Liver (tissue), 9 donors: ENCODE measurements around the gene CDC42BPA. TPM values are rescaled to one million over a fixed set of nuclear protein-coding genes. Genes with fewer than 3 reads are reported as not detected.

Experiments used
- DNase-seq: peaks from one replicate; pipeline ENCODE4 v3.0.0-alpha.2; 2017; ENCODE audit warnings: low spot score
- H3K27ac ChIP-seq, 2 donors: one replicate each; pipeline ENCODE4 v1.7.0; 2013; ENCODE audit warnings: inconsistent platforms in 2 of 2, low read length in 2 of 2, control low read depth in 1 of 2, low read depth in 1 of 2, mild to moderate bottlenecking in 1 of 2
- H3K27me3 ChIP-seq, 4 donors: one replicate each; pipeline versions ENCODE4 v1.6.1 to v1.7.0; 2013; ENCODE audit warnings: low read length in 3 of 4, inconsistent platforms in 1 of 4, mild to moderate bottlenecking in 1 of 4, moderate library complexity in 1 of 4; ENCODE audit not compliant: control insufficient read depth in 4 of 4, insufficient read depth in 4 of 4
- H3K36me3 ChIP-seq, 4 donors: one replicate each; pipeline versions ENCODE4 v1.6.1 to v1.7.0; 2013; ENCODE audit warnings: low read length in 3 of 4, mild to moderate bottlenecking in 3 of 4, low read depth in 1 of 4, moderate library complexity in 1 of 4; ENCODE audit not compliant: control insufficient read depth in 4 of 4, insufficient read depth in 3 of 4
- H3K4me1 ChIP-seq, 4 donors: one replicate each; pipeline versions ENCODE4 v1.6.1 to v1.7.0; 2013; ENCODE audit warnings: low read length in 3 of 4, mild to moderate bottlenecking in 3 of 4, moderate library complexity in 1 of 4; ENCODE audit not compliant: control insufficient read depth in 4 of 4, insufficient read depth in 4 of 4
- H3K4me3 ChIP-seq, 3 donors: one replicate each; pipeline versions ENCODE4 v1.6.1 to v1.7.0; 2013; ENCODE audit warnings: low read length in 3 of 3, control low read depth in 1 of 3, low read depth in 1 of 3, mild to moderate bottlenecking in 1 of 3
- H3K9ac ChIP-seq, 2 donors: one replicate each; pipeline ENCODE4 v1.7.0; 2013; ENCODE audit warnings: low read length in 2 of 2, mild to moderate bottlenecking in 2 of 2, moderate library complexity in 2 of 2, control low read depth in 1 of 2, low read depth in 1 of 2
- H3K9me3 ChIP-seq, 4 donors: one replicate each; pipeline versions ENCODE4 v1.6.1 to v1.7.0; 2013; ENCODE audit warnings: low read length in 3 of 4; ENCODE audit not compliant: control insufficient read depth in 4 of 4
- ATF3 ChIP-seq: IDR thresholded peaks from 2 replicates; pipeline ENCODE4 v1.6.1; 2016; ENCODE audit warnings: antibody characterized with exemption
- EGR1 ChIP-seq, 2 donors: IDR thresholded peaks; 2 replicates each; pipeline ENCODE4 v1.6.1; 2016 to 2018; ENCODE audit warnings: antibody characterized with exemption in 2 of 2, low read depth in 2 of 2
- FOXA1 ChIP-seq: IDR thresholded peaks from 2 replicates; pipeline ENCODE4 v1.6.1; 2016; ENCODE audit warnings: antibody characterized with exemption
- FOXA2 ChIP-seq: IDR thresholded peaks from 2 replicates; pipeline ENCODE4 v1.6.1; 2016; ENCODE audit warnings: antibody characterized with exemption
- GABPA ChIP-seq, 2 donors: IDR thresholded peaks in 1 of 2; conservative IDR thresholded peaks in 1 of 2; 2 replicates each; pipeline ENCODE4 v1.6.1; 2016; ENCODE audit warnings: antibody characterized with exemption in 2 of 2, mild to moderate bottlenecking in 1 of 2, moderate library complexity in 1 of 2
- HNF4A ChIP-seq, 2 donors: conservative IDR thresholded peaks; 2 replicates each; pipeline ENCODE4 v1.6.1; 2016; ENCODE audit warnings: antibody characterized with exemption in 2 of 2, mild to moderate bottlenecking in 2 of 2
- HNF4G ChIP-seq: IDR thresholded peaks from 2 replicates; pipeline ENCODE4 v1.6.1; 2016; ENCODE audit warnings: antibody characterized with exemption
- JUND ChIP-seq, 2 donors: IDR thresholded peaks; 2 replicates each; pipeline ENCODE4 v1.6.1; 2016; ENCODE audit warnings: antibody characterized with exemption in 2 of 2
- MAX ChIP-seq: IDR thresholded peaks from 2 replicates; pipeline ENCODE4 v1.6.1; 2016; ENCODE audit warnings: antibody characterized with exemption
- NR2F2 ChIP-seq: IDR thresholded peaks from 2 replicates; pipeline ENCODE4 v1.6.1; 2016; ENCODE audit warnings: antibody characterized with exemption
- RAD21 ChIP-seq, 2 donors: IDR thresholded peaks; 2 replicates each; pipeline ENCODE4 v1.6.1; 2016; ENCODE audit warnings: antibody characterized with exemption in 2 of 2, mild to moderate bottlenecking in 2 of 2
- REST ChIP-seq: IDR thresholded peaks from 2 replicates; pipeline ENCODE4 v1.6.1; 2016; ENCODE audit warnings: antibody characterized with exemption, mild to moderate bottlenecking
- SP1 ChIP-seq: IDR thresholded peaks from 2 replicates; pipeline ENCODE4 v1.6.1; 2018; ENCODE audit warnings: antibody characterized with exemption, mild to moderate bottlenecking
- TAF1 ChIP-seq: conservative IDR thresholded peaks from 2 replicates; pipeline ENCODE4 v1.6.1; 2016; ENCODE audit warnings: antibody characterized with exemption, mild to moderate bottlenecking
- YY1 ChIP-seq: IDR thresholded peaks from 2 replicates; pipeline ENCODE4 v1.6.1; 2016; ENCODE audit warnings: antibody characterized with exemption, mild to moderate bottlenecking
- ZBTB33 ChIP-seq: IDR thresholded peaks from 2 replicates; pipeline ENCODE4 v1.6.1; 2016; ENCODE audit warnings: antibody characterized with exemption
- WGBS: extraction: QIAGEN DNeasy Blood & Tissue Kit; methylation state at CpG from one replicate; pipeline ENCODE4 v1.1.7; 2013; 5-methylcytosine and 5-hydroxymethylcytosine counted together
- polyA plus RNA-seq, 2 donors: library from polyadenylated mRNA; stranded (reverse) in 1 of 2; unstranded in 1 of 2; fragments of 200-250 nt in 1 of 2; fragments of >200 nt in 1 of 2; fragmentation: Nextera tagmentation in 1 of 2; extraction: Ambion mirVana in 1 of 2; gene quantifications; one replicate each; pipeline versions ENCODE4 v1.2.1 to v1.2.3, GENCODE V29; 2013 to 2015
- total RNA-seq, 2 donors: library from RNA; depleted of rRNA; stranded (reverse); fragments of >200 nt; gene quantifications; one replicate each; pipeline ENCODE4 v1.2.3, GENCODE V29; 2014
- TF ChIP-seq, protein P1 (sequence below): fragments of 150-350 bp; IDR thresholded peaks from 2 replicates; pipeline ENCODE4 v1.5.1; 2017; ENCODE audit warnings: improper control_type of control experiment, low read depth, low read length; ENCODE audit not compliant: missing input control
- donor health status: healthy.
- donor health status: healthy.
- donor health status: healthy.
- donor health status: healthy.
- donor health status: healthy.

Gene CDC42BPA
- total and polyA plus RNA-seq, 4 donors: 5.8 to 39.9 (median 24.3) TPM

DNA sequence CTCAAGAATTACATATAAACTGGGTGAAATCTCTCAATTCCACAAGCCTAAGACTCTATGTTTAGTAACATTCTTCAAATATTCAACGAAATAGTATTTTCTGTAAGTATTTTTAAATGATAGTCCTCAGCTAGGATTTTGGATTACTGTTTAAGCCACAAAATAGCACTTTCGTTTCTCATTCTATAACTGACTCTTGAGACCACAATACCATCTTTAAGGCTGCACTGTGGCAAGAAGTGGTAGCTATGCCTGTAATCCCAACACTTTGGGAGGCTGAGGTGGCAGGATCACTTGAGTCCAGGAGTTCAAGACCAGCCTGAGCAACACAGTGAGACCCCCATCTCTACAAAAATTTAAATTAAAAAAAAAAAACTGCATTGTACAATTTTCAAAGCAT lies 126.7 kb downstream of the CDC42BPA start:
- WGBS: 61% methylated on average over 2 of the region's 2 CpGs
- H3K27ac ChIP-seq: no peak overlapping the region
- DNase-seq: no peak
- H3K9me3 ChIP-seq: no peaks in the 10 kb centered on the region
- no peaks in the 10 kb centered on the region for H3K27me3 ChIP-seq
- peaks cover 0 to 2% (median 0%) of the 10 kb centered on the region in 4 donors for H3K36me3 ChIP-seq
- no peaks in the 10 kb centered on the region for H3K4me1 ChIP-seq
- no peak for TF ChIP-seq EGR1 (IDR thresholded peaks at IDR 0.05; ENCODE audit: low read depth in 2 of 2)
- no peak overlapping the region for H3K4me3 ChIP-seq
- H3K9ac ChIP-seq: no peak overlapping the region

GRCh38 chr1:227190321-227190720 lies 128.0 kb downstream of the CDC42BPA start:
- no peak overlapping the region for H3K27ac ChIP-seq
- no peak for TF ChIP-seq ZBTB33
- TF ChIP-seq EGR1 (IDR thresholded peaks at IDR 0.05; ENCODE audit: low read depth in 2 of 2): no peak
- TF ChIP-seq SP1: no peak
- no peak for TF ChIP-seq GABPA (IDR thresholded peaks at IDR 0.05 in 1 of 2, conservative IDR thresholded peaks at IDR 0.05 in 1 of 2)
- TF ChIP-seq HNF4G: no peak
- TF ChIP-seq NR2F2: no peak
- no peak for TF ChIP-seq RAD21 (IDR thresholded peaks at IDR 0.05)
- no peak for TF ChIP-seq ATF3
- no peak for TF ChIP-seq HNF4A (conservative IDR thresholded peaks at IDR 0.05)
- no peak for TF ChIP-seq YY1
- TF ChIP-seq JUND (IDR thresholded peaks at IDR 0.05): no peak
- no peak for TF ChIP-seq MAX
- TF ChIP-seq TAF1: no peak
- TF ChIP-seq FOXA1: no peak
- no peak for TF ChIP-seq FOXA2
- TF ChIP-seq, protein P1, sequence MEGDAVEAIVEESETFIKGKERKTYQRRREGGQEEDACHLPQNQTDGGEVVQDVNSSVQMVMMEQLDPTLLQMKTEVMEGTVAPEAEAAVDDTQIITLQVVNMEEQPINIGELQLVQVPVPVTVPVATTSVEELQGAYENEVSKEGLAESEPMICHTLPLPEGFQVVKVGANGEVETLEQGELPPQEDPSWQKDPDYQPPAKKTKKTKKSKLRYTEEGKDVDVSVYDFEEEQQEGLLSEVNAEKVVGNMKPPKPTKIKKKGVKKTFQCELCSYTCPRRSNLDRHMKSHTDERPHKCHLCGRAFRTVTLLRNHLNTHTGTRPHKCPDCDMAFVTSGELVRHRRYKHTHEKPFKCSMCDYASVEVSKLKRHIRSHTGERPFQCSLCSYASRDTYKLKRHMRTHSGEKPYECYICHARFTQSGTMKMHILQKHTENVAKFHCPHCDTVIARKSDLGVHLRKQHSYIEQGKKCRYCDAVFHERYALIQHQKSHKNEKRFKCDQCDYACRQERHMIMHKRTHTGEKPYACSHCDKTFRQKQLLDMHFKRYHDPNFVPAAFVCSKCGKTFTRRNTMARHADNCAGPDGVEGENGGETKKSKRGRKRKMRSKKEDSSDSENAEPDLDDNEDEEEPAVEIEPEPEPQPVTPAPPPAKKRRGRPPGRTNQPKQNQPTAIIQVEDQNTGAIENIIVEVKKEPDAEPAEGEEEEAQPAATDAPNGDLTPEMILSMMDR: no peak
- no peak for TF ChIP-seq REST
- no peak for DNase-seq
- H3K27me3 ChIP-seq: no peaks in the 10 kb centered on the region
- no peaks in the 10 kb centered on the region for H3K9me3 ChIP-seq
- no peak overlapping the region for H3K9ac ChIP-seq
- WGBS: 93% methylated on average over 2 of the region's 2 CpGs
- no peaks in the 10 kb centered on the region for H3K4me1 ChIP-seq
- peaks cover 0 to 2% (median 0%) of the 10 kb centered on the region in 4 donors for H3K36me3 ChIP-seq
- no peak overlapping the region for H3K4me3 ChIP-seq
